ENCODE results near the gene LMBR1. TPM values are rescaled to one million over a fixed set of nuclear protein-coding genes. Genes with fewer than 3 reads are reported as not detected.

The LMBR1 gene
- total and polyA plus RNA-seq, 8 donors, result 7.5 to 187 (median 97.2) TPM

DNA sequence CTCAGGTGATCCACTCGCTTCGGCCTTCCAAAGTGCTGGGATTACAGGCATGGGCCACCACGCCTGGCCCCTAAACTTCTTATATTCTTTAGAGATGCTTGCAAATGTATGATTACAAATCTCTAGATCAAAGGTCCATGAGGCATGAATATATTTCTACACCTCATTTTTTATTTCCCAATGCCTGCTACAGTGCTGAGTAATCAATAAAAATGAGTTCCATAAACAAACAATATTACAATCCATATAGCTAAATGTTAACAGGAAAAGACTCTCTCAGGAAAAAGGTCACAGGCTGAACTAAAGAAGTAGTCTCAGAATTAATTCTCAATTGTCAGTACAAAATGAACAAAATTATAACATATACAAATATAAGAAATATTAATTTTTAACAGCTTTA lies 90.8 kb downstream of the LMBR1 start:
- 96 to 99% (median 98%) methylated on average over 3 of the region's 3 CpGs for WGBS, 5 donors
- Histone ChIP-seq H3K36me3 (peaks cover 0 to 18% (median 15%) of the 10 kb centered on the region in 4 donors), H3K4me3 (no peak overlapping the region), H3K27me3 (no peaks in the 10 kb centered on the region), H3K27ac (no peak overlapping the region), H3K9me3 (no peaks in the 10 kb centered on the region), H3K4me1 (no peaks in the 10 kb centered on the region)
- intact Hi-C loops (cut with DNase I; ENCODE audit: low total_unique reads), result no loop called here
- DNase-seq, result no peak
- TF ChIP-seq EP300 (IDR thresholded peaks at IDR 0.05) (no peak), POLR2AphosphoS5 (IDR thresholded peaks at IDR 0.05) (no peak), CTCF (IDR thresholded peaks at IDR 0.05) (no peak), POLR2A (IDR thresholded peaks at IDR 0.05) (no peak)

DNA sequence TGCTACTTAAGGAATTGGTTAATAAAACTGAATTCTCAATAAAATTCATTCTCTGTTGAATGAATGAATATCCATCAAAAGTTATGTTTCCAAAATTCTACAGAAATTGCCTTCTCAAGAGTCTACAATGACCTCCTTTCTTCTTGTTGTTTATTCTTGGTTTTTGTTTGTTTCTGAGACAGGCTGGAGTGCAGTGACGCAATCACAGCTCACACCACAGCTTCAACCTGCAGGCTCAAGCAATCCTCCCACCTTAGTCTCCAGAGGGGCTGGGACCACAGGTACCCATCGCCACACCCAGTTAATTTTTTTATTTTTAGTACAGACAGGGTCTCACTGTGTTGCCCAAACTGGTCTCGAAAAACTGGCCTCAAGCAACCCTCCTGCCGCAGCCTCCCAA lies 97.6 kb downstream of the LMBR1 start:
- no peak overlapping the region for H3K4me3 ChIP-seq
- no peak for DNase-seq
- no peak for TF ChIP-seq POLR2AphosphoS5 (IDR thresholded peaks at IDR 0.05)
- TF ChIP-seq POLR2A (IDR thresholded peaks at IDR 0.05), result no peak
- no peak for TF ChIP-seq EP300 (IDR thresholded peaks at IDR 0.05)
- TF ChIP-seq CTCF (IDR thresholded peaks at IDR 0.05), result no peak
- no peaks in the 10 kb centered on the region for H3K4me1 ChIP-seq
- 93 to 99% (median 97%) methylated on average over 4 of the region's 4 CpGs for WGBS, 5 donors
- no peaks in the 10 kb centered on the region for H3K9me3 ChIP-seq
- peaks cover 0 to 25% (median 18%) of the 10 kb centered on the region in 4 donors for H3K36me3 ChIP-seq
- intact Hi-C loops (cut with DNase I; ENCODE audit: low total_unique reads), result no loop called here
- H3K27me3 ChIP-seq, result no peaks in the 10 kb centered on the region
- no peak overlapping the region for H3K27ac ChIP-seq

DNA sequence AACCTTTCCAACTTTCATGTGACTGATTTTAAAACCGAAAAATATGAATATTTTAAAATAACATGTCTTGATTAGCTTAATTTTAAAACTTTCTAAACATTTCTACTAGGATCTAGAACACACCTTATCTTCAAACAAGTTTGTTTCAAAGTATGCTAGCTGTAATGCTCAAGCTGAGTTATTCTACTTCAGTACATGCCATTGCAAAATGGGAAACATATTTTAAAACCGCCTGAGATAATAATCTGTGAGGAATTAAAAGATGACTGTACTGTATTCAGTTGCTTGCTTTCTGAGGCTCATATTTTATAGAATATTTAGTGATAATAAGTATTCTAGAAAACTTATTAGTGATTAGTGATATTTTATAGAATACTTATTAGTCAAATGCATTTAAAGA lies 99.6 kb downstream of the LMBR1 start:
- WGBS, 5 donors, result 88 to 98% (median 96%) methylated on average over 2 of the region's 2 CpGs
- H3K27me3 ChIP-seq, result no peaks in the 10 kb centered on the region

DNA sequence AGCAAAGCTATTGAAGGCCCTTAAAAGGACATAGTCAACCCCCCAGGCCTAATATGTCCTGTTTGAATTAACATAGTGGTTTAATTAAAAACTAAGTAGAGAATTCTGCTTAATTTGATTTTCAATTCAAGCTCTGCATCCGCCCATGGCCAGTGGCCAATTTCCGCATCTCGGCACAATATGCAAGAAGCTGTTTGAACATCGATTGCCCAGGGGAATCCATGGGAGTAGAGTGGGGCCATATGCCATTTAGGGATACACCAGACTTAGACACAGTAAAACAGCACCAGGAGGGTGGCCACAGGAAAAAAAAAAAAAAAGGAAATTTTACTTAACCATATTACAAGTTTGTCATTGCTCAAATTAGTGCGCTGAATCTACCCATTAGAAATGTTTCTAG lies 100.4 kb downstream of the LMBR1 start:
- TF ChIP-seq POLR2A (IDR thresholded peaks at IDR 0.05) (no peak), POLR2AphosphoS5 (IDR thresholded peaks at IDR 0.05) (no peak), EP300 (IDR thresholded peaks at IDR 0.05) (no peak), CTCF (IDR thresholded peaks at IDR 0.05) (no peak)
- WGBS, 5 donors, result 84 to 92% (median 90%) methylated on average over 5 of the region's 5 CpGs
- Histone ChIP-seq H3K4me3 (no peak overlapping the region), H3K27ac (no peak overlapping the region), H3K4me1 (no peaks in the 10 kb centered on the region), H3K36me3 (peaks cover 0 to 24% (median 17%) of the 10 kb centered on the region in 4 donors), H3K27me3 (no peaks in the 10 kb centered on the region), H3K9me3 (no peaks in the 10 kb centered on the region)
- intact Hi-C loops (cut with DNase I; ENCODE audit: low total_unique reads), result no loop called here
- peak in 1 of 2 donors; percentile 7 for DNase-seq

More for the DNA sequence above, 99.6 kb downstream of the LMBR1 start:
- DNase-seq, result no peak
- peaks cover 0 to 24% (median 17%) of the 10 kb centered on the region in 4 donors for H3K36me3 ChIP-seq
- no peak for TF ChIP-seq POLR2A (IDR thresholded peaks at IDR 0.05)
- H3K9me3 ChIP-seq, result no peaks in the 10 kb centered on the region
- H3K4me1 ChIP-seq, result no peaks in the 10 kb centered on the region
- intact Hi-C loops (cut with DNase I; ENCODE audit: low total_unique reads), result no loop called here
- H3K27ac ChIP-seq, result no peak overlapping the region
- H3K4me3 ChIP-seq, result no peak overlapping the region

- Histone ChIP-seq H3K9me3 (no peaks in the 10 kb centered on the region), H3K4me1 (no peaks in the 10 kb centered on the region), H3K27me3 (no peaks in the 10 kb centered on the region), H3K27ac (no peak overlapping the region), H3K36me3 (peaks cover 0 to 24% (median 17%) of the 10 kb centered on the region in 4 donors), H3K4me3 (no peak overlapping the region)
- no peak for DNase-seq
- TF ChIP-seq POLR2AphosphoS5 (IDR thresholded peaks at IDR 0.05) (no peak), EP300 (IDR thresholded peaks at IDR 0.05) (no peak), POLR2A (IDR thresholded peaks at IDR 0.05) (no peak), CTCF (IDR thresholded peaks at IDR 0.05) (no peak)
- WGBS, 5 donors, result 70 to 82% (median 78%) methylated on average over 4 of the region's 4 CpGs
- intact Hi-C loops (cut with DNase I; ENCODE audit: low total_unique reads), result no loop called here
Observed at GRCh38 chr7:156791241-156791640, 101.7 kb downstream of the LMBR1 start.
